Activated T-cell treated with anti-CD3 and anti-CD28 coated beads for 48 hours (primary cell): ENCODE data around the gene LRRC43.

ENCODE experiments used
- DNase-seq: peaks from one replicate; pipeline ENCODE4 v3.0.0-alpha.2; 2020; ENCODE audit warnings: low read depth

The LRRC43 gene, protein sequence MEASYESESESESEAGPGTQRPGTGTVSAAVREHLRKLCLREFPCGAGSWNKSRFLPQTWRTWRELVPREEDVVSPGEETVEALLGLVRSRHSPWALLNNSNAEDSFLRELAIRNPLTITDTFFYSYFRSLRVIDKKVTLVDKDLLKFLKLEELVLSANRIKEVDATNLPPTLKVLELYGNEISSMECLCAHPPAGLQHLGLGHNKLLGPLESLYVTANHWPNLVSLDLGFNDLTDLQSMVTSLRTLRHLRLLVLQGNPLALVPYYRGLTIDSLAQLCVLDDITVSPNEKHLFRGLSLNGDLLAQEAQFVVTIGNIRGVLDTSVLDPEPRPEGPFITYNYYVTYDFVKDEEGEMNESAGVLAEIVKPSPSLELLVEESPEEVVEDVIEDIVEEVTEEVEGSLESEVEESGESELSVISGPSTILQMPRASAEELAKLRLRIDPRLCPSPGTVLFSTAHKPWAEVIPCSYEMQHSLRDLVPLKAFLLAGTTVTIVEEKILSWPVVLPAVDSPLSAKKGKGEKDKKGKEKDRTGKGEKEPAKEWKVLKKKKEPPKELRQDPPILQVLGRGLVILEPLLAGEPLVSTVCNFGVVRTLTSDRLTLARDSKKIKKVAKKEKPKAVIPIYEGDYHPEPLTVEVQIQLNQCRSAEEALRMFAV

DNA sequence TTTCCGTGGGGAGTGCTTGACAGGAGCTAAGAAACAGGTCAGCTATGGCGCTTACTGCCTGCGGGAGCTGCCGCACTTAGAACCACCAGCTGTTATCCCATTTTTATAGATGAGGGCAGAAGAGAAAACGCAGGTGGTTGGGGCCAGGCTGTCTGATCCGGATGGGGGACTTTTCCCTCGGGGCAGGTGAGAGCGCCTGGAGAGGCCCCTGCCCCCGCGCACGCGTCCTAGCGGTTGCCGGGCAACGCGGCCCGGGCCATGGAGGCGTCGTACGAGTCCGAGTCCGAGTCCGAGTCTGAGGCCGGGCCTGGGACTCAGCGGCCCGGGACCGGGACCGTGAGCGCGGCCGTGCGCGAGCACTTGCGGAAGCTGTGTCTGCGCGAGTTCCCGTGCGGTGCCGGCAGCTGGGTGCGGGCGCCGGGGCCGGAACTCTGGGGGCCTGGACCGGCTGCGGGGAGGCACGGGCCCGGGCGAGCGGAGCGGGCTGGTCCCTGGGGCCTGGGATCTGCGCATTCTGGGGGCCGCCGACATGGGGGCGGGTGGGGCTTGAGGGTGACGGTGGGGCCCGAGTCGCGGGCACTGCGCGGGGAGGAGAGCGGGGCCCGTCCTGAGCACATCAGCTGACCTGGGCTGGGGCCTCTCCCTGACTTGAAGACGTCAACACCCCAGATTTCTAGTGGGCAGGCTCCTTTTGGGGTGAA, at the start of gene LRRC43:
Gene LRRC43 (plus strand): TSS at position 237 of the 701 bp plus-strand sequence. CDS start 22 bp downstream, at position 259.
- DNase-seq, result no peak

DNA sequence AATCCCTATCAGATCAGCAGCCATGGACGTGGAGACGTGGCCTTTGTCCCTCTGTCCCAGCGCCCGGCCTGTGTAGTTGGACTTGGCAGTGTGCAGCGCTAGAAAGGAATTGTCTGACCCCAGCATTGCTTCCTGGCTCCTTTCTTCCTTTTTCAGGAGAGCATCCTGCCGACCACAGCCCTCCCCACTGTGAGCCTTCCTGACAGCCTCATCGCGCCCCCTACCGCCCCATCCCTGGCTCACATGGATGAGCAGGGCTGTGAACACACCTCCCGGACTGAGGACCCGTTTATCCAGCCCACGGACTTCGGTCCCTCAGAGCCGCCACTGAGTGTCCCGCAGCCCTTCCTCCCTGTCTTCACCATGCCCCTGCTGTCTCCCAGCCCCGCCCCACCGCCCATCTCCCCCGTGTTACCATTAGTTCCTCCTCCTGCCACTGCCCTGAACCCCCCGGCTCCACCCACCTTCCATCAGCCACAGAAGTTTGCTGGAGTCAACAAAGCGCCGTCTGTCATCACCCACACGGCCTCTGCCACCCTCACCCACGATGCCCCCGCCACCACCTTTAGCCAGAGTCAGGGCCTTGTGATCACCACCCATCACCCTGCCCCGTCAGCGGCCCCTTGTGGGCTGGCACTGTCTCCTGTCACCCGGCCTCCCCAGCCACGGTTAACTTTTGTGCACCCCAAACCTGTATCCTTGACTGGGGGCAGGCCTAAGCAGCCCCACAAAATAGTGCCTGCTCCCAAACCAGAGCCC, 49.6 kb upstream of the LRRC43 start:
- DNase-seq, result no peak

DNA sequence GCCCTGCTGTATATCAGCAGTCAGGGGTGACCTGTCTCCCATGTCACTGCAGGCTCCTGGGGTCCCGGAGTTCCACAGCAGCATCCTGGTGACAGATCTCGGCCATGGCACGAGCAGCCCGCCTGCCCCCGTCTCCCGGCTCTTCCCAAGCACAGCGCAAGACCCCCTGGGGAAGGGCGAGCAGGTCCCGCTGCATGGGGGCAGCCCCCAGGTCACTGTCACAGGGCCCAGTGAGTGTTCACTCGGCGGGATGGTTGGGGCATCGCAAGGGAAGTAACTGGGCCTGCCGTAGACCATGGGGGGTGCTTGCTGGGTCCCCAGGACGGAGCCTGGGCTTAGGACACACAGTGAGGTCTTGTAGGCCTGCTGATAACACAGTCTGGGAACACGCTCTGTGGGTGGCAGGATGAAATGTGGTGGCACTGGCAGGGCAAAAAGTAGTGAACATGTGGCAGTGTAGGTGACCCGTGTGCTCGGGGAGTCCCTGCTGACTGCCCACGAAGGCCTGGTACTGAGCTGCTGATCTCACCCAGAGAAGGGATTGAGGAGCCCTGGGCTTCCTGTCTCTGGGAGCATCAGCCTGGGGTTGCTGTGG, 47.4 kb upstream of the LRRC43 start:
- no peak for DNase-seq

DNA sequence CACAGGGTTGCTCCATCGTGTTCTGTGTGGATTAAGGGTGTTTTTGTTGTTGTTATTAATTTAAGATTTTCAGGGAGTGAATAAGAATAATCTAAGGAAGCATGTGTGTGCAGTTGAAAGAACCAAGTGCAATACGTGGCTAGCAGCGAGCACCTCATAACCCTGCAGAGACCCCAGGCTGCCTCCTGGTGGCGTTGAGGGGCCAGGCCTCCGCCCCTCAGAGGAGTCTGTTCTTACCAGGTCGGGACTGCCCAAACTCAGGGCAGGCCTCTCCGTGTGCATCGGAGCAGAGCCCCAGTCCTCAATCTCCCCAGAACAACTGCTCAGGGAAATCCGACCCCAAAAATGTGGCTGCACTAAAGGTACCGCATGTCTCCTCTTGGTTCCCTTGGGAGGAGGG, 45.7 kb upstream of the LRRC43 start:
- no peak for DNase-seq

DNA sequence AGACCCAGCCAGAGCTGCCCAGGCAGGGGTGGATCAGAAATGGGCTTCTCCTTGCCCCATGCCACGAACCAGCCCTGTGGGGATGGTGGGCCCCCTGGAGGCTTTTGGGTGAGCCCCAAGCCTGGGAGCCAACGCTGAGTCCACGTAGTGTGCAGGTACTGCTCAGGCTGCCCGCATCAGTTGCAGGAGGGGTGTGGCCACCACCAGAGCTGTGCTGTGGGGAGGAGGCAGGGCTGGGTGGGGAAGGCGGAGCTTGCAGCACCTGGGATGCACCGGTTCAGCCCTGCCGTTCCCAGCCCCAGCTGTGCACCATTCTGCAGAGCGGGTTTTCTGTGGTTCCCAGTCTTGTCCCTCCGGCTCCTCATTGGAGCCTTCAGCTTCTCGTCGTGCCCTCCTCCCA, 45.2 kb upstream of the LRRC43 start:
- no peak for DNase-seq

DNA sequence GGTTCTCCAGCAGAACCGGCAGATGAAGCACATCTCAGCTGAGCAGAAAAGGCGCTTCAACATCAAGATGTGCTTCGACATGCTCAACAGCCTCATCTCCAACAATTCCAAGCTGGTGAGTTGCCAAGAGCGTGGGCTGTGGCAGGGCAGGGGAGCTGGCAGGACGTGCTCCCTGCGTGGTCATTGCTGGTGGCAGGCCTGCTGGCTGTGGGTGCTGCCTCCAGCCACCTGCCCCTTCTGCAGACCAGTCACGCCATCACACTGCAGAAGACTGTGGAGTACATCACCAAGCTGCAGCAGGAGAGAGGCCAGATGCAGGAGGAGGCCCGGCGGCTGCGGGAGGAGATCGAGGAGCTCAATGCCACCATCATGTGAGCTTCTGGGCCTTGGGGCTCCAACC, 44.7 kb upstream of the LRRC43 start:
- no peak for DNase-seq

DNA sequence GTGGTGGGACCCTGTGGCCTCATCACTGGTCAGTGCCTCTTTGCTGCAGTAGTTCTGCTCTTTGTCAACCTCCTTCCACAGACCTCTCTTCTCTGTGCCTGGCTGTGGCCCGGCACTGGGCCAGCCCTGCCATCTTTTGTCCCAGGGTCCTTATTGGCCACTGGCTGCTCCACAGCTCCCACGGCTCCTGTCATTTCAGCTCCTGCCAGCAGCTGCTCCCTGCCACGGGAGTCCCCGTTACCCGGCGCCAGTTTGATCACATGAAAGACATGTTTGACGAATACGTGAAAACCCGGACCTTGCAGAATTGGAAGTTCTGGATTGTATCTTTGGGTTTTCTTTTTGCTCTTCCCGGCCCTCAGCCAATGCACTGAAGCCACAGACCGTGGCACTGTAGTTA, 44.3 kb upstream of the LRRC43 start:
- no peak for DNase-seq

DNA sequence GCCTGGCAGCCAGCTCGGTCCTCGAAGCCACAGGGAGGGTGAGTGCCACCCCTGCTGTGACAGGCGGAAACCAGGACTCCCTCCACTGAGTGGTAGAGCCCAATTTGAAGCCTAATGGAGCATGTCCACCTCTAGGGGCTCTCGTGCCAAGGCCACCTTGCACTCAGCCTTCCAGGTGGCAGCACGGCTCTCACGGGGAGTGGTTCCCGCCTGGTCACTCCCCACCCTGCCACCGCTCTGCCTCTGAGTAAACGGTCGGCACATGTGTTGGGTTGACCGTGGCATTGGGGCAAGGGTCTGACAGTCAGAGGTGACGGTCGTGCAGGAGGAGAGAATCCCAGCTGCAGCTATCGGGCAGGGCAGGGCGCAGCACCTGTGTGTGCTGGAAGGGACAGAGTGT, 43.7 kb upstream of the LRRC43 start:
- no peak for DNase-seq

DNA sequence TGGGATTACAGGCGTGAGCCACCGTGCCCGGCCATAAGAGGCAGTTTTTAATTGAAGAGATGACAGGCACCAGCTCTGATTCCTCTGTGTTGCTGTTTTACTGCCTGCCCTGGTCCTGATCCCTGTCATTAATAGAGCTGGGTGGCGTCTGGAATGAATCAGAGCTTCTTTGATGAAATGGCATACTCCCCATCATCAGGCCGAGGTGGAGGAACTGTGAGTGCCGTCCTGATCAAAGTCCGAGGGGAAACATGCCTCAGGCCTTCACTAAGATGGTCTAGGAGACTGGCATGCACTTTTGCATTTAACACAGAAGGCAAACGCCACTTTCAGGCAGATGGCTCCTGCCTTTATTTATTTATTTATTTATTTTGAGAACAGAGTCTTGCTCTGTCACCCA, 43.0 kb upstream of the LRRC43 start:
- no peak for DNase-seq

DNA sequence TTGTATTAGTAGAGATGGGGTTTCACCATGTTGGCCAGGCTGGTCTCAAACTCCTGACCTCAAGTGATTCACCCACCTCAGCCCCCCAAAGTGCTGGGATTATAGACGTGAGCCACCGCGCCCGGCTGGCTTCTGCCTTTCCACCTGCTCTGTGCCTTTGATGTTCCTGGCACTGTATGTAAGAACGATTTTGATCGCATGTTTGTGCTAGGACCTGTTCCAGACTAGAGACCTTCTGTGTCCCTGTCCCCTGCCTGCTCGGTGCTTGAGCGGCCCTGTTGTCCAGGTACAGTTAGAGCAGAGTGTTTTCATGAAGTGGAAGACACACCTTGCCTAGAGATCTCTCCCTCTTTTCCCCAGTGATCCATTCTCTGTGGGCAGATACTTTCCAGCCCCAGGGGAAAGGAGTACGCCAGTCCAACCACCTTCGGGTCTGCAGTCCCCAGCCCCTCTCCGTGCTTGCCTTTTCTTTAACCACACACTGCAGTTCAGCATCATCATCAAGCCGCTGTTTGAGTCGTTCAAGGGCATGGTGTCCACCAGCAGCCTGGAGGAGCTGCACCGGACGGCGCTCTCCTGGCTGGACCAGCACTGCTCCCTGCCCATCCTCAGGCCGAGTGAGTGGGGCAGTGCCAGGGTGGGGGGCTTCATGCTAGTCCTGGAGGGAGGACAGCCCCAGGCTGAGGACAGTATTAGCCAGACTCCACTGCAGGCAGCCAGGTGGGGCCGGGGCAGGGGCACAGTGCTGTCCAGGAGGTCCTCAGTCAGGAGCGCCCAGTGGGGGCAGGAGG, 42.3 kb upstream of the LRRC43 start:
- DNase-seq, result no peak

DNA sequence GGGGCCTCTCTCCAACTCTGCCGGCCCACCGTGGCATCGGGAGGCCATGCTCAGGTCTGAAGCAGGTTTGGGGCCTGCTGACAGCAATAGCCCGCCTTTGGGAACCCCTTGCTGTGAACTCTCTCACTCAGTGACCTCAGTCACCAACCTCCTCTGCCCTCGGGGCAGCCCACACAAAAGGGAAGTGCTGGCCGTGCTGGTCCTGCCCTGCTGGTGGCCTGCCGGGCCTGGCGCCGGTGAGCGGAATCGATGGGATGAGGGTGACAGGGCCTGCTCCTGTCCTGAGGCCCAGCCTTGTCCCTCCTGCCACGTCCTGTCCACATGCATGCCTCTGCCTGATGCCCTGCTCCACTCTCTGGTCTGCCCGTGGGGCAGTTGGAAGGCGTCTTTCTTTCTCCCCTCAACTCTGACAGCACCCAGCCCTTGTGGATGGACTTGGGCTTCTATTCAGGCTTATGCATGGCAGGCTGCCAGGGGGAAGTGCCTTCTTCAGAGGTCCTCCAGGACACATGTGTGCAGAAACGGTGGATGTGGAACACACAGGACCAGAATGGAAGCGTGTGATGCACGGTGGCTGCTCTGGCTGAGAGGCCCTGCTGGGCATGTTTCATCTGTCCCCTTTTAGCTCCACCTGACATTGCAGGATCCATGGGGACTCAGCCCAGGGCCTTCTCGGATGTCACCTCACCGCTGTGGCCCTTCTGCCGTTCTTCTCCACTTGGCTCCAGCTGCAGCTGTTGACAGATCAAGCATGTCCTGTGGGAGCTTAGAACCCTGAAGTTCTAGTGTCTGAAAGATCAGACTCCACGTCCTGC, 40.8 kb upstream of the LRRC43 start:
- DNase-seq, result no peak

DNA sequence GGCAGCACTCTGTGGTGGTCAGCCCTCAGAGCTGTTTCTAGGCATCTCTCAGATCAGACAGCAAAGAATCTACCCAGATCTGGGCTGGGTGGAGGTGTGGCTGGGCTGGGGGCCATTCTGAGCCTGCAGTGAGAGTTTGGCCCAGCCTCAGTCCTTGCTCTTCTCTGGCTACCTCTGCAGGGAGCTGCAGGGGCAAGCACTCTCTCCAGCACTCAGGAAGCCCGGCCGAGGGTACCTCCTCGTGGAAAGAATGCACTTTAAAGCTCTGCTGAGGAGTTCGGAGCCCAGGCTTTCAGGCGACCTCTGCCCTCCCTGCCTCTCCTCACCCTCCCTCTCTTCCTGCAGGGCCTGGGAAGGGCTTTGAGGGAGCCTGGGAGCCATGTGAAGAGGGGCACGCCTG, 40.1 kb upstream of the LRRC43 start:
- DNase-seq, result no peak

DNA sequence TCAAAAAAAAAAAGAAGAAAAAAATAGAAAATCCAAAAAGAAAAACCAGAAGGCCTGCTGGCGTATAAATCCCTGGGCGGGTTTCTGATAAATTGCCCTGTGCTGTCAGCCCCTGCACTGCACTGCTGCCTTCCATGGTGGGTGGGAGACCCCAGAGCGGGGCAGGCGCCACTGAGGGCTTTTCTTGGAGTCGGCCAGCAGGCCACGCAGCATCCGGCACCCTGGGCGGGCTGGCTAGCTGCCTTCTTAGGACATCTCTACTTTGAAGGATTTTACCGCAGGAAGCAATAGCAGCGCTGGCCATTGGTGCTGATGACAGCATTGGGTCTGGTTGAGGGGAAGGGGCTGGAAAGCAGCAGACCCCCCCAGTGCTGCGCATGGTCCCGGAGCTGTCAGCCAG, 38.0 kb upstream of the LRRC43 start:
- DNase-seq, result no peak

DNA sequence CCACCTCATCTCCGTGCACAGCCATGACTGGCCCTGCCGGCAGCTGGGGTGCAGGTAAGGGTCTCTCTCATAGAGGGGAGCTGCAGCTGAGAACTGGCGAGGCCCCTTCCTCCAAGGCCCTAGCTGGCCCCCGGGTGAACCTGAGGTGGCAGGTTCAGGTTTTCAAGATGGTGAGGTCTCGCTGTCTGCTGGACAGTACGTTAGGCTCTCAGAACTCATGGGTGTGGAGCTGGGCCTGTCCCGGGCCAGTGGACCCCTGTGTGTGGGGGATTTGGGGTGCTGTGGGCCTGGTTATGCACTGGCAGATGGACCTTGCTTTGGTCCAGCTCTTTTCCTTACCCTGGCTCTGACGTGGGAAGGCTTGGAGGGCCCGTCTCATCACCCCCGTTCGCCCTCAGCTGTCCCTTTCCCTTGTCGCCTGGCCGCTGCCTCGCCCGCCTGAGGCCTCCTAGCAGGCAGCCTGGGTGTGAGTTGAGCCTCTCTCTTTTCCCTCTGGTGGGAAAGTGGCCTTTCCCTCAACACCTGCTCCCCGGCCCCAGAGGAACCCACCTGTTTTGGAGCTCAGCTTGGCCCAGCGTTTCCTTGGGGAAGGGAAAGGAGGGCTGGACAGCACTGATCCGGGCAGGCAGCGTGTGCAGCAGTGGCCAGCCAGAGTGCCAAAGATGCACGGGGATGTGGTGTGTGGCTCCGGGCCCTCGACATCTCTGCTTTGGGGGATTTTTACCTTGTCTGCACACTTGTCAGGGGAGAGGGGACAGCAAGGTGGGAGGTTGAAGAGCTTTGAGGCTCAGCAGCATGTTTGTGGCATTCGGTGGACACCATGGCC, 37.2 kb upstream of the LRRC43 start:
- no peak for DNase-seq

DNA sequence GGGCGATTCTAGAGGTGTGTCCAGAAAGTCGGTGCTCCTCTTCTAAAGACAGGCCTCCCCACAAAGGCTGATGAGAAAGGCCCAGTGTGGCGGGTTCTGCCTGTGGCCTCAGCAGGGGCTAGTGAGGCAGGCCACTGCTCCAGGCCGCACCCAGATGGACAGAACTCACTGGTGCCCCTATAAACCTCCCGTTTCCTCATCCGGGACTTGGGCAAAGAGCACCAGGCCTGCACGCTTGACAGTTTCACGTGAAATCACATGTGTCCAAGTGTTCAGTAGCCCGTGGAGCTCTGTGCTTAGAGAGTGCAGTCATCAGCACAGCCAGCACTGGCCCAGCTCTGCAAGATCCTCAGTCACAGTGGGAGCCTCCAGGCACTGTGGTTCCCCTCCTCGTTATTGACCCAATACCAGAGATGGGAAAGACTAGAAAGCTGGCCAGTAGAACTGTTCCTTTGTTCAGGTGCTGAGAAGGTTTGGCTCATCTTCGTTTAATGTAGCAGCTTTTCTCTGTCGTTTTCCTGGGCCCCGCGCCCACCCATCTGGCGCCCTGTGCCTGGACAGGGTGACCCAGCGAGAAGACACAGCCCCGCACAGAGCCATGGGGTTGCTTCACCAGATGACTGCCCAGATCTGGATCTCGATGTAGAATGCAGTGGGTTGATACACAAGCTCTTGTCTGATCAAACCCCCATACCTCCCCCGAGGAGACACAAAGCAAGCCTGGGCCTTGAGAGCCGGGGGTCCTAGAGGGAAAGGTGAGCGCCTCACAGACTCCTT, 35.2 kb upstream of the LRRC43 start:
- no peak for DNase-seq

DNA sequence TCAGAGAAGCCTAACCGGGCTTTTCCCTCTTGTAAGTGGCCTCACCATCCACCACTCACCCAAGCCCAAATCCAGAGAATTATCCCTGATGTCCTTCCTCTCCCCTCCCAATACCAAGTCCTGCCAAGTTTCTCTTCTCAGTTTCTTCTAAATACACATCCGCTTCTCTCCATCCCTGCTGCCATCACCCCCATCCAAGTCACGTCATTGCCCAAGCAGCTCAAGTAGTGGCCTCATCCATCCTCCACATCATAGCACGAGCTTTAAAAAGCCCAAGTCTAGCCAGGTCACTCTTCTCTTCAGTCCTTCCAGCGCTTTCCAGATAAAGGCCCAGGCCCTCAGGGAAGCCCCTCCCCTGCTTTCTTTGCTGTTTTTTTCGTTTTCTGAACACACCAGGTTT, 34.3 kb upstream of the LRRC43 start:
- no peak for DNase-seq

DNA sequence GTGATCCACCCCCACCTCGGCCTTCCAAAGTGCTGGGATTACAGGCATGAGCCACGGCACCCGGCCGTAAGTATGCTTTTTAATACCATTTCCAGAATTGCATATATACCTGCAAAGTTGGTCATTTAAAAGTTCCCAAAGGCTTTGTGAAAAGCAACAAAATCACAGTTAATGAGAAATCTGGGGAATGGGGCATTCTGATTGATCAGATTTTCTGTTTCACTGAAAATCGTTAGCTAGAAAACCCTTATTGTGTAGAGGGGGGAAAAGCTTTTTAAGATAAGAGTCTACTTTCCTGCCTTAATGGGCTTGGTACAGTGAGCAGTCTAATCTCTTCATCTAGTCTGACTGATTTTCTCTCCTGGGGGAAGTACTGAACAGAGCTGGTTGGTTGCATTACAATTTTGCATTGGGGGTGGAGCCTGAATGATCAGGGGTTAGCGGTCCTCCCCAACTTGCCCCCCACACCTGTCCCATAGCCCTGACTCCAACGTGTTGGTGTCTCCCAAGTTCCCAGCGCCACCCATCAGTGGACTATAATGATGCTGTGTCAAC, 32.7 kb upstream of the LRRC43 start:
- DNase-seq, result no peak

DNA sequence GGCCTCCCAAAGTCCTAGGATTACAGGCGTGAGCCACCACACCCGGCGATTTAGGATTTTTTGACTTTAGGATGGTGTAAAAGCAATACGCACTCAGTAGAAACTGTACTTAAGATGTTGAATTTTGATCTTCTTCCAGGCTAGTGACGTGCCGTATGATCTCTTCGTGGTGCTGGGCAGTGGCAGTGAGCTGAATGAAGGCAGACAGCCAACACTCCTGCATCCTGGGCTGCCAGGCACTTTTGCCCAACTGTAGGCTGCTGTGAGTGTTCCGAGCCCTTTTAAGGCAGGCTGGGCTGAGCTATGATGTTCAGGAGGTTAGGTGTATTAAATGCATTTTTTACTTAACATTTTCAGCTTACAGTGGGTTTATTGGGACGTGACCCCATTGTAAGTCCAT, 30.2 kb upstream of the LRRC43 start:
- no peak for DNase-seq
